Measurements from ENCODE around the gene ARSA. TPM values are rescaled to one million over a fixed set of nuclear protein-coding genes. Genes with fewer than 3 reads are reported as not detected.
"Not testable (repeated sequence)": the region's sequence is repeated elsewhere in the genome, so short reads cannot be mapped to it uniquely, and the experiment has no call there.

Gene ARSA
- polyA plus RNA-seq, 1 donor = 45.7 TPM

GRCh38 chr22:50656122-50657070 lies 28.4 kb upstream of the ARSA start:
- Histone ChIP-seq H3K27ac (ENCODE audit: low read length) (no peak overlapping the region), H3K4me3 (ENCODE audit: low read length) (no peak overlapping the region), H3K36me3 (ENCODE audit: control insufficient read depth, insufficient read depth, low read length) (no peaks in the 10 kb centered on the region), H3K27me3 (ENCODE audit: control insufficient read depth, insufficient read depth, low read length) (no peaks in the 10 kb centered on the region), H3K4me1 (ENCODE audit: control insufficient read depth, insufficient read depth, low read length) (peaks cover 4% of the 10 kb centered on the region), H3K9me3 (ENCODE audit: control insufficient read depth, low read depth, low read length) (no peaks in the 10 kb centered on the region)
- WGBS (ENCODE audit: insufficient coverage, low lambda C conversion rate) = no CpG with 5 or more reads among the region's 23 CpGs
- DNase-seq = no peak

- not testable (repeated sequence) for H3K36me3 ChIP-seq (ENCODE audit: control insufficient read depth, insufficient read depth, low read length); H3K4me1 ChIP-seq (ENCODE audit: control insufficient read depth, insufficient read depth, low read length); H3K4me3 ChIP-seq (ENCODE audit: low read length); H3K27me3 ChIP-seq (ENCODE audit: control insufficient read depth, insufficient read depth, low read length); DNase-seq; H3K9me3 ChIP-seq (ENCODE audit: control insufficient read depth, low read depth, low read length); H3K27ac ChIP-seq (ENCODE audit: low read length)
- no CpG with 5 or more reads among the region's 6 CpGs for WGBS (ENCODE audit: insufficient coverage, low lambda C conversion rate)
Observed at GRCh38 chr22:50654664-50655063, 26.7 kb upstream of the ARSA start.

GRCh38 chr22:50653256-50653655 lies 25.3 kb upstream of the ARSA start:
- H3K9me3 ChIP-seq (ENCODE audit: control insufficient read depth, low read depth, low read length) = peaks cover 1% of the 10 kb centered on the region
- peaks cover 4% of the 10 kb centered on the region for H3K4me1 ChIP-seq (ENCODE audit: control insufficient read depth, insufficient read depth, low read length)
- H3K27ac ChIP-seq (ENCODE audit: low read length) = no peak overlapping the region
- no CpG with 5 or more reads among the region's 10 CpGs for WGBS (ENCODE audit: insufficient coverage, low lambda C conversion rate)
- no peaks in the 10 kb centered on the region for H3K27me3 ChIP-seq (ENCODE audit: control insufficient read depth, insufficient read depth, low read length)
- no peak for DNase-seq
- no peaks in the 10 kb centered on the region for H3K36me3 ChIP-seq (ENCODE audit: control insufficient read depth, insufficient read depth, low read length)
- no peak overlapping the region for H3K4me3 ChIP-seq (ENCODE audit: low read length)

- peaks cover 18% of the 10 kb centered on the region for H3K4me1 ChIP-seq (ENCODE audit: control insufficient read depth, insufficient read depth, low read length)
- peaks cover 23% of the 10 kb centered on the region for H3K27me3 ChIP-seq (ENCODE audit: control insufficient read depth, insufficient read depth, low read length)
- H3K27ac ChIP-seq (ENCODE audit: low read length); H3K36me3 ChIP-seq (ENCODE audit: control insufficient read depth, insufficient read depth, low read length); H3K9me3 ChIP-seq (ENCODE audit: control insufficient read depth, low read depth, low read length); H3K4me3 ChIP-seq (ENCODE audit: low read length); DNase-seq: not testable (repeated sequence)
- no CpG with 5 or more reads among the region's 3 CpGs for WGBS (ENCODE audit: insufficient coverage, low lambda C conversion rate)
Observed at GRCh38 chr22:50643821-50644101, 15.8 kb upstream of the ARSA start.

- DNase-seq = not testable (repeated sequence)
- WGBS (ENCODE audit: insufficient coverage, low lambda C conversion rate) = no CpG with 5 or more reads among the region's 17 CpGs
Observed at GRCh38 chr22:50643021-50643820, 15.3 kb upstream of the ARSA start.

GRCh38 chr22:50641696-50642607 lies 14.0 kb upstream of the ARSA start:
- Histone ChIP-seq H3K27me3 (ENCODE audit: control insufficient read depth, insufficient read depth, low read length) (peaks cover 23% of the 10 kb centered on the region), H3K9me3 (ENCODE audit: control insufficient read depth, low read depth, low read length) (no peaks in the 10 kb centered on the region), H3K27ac (ENCODE audit: low read length) (peak overlapping the region; percentile 54), H3K4me1 (ENCODE audit: control insufficient read depth, insufficient read depth, low read length) (peaks cover 18% of the 10 kb centered on the region), H3K36me3 (ENCODE audit: control insufficient read depth, insufficient read depth, low read length) (no peaks in the 10 kb centered on the region), H3K4me3 (ENCODE audit: low read length) (no peak overlapping the region)
- WGBS (ENCODE audit: insufficient coverage, low lambda C conversion rate) = no CpG with 5 or more reads among the region's 17 CpGs
- DNase-seq = peak; percentile 68 to 81

More at GRCh38 chr22:50643021-50643820, 15.3 kb upstream of the ARSA start:
- not testable (repeated sequence) for H3K27ac ChIP-seq (ENCODE audit: low read length); H3K36me3 ChIP-seq (ENCODE audit: control insufficient read depth, insufficient read depth, low read length); H3K4me3 ChIP-seq (ENCODE audit: low read length); H3K9me3 ChIP-seq (ENCODE audit: control insufficient read depth, low read depth, low read length)
- H3K4me1 ChIP-seq (ENCODE audit: control insufficient read depth, insufficient read depth, low read length) = peaks cover 18% of the 10 kb centered on the region
- H3K27me3 ChIP-seq (ENCODE audit: control insufficient read depth, insufficient read depth, low read length) = peaks cover 23% of the 10 kb centered on the region

GRCh38 chr22:50640857-50641647 lies 13.1 kb upstream of the ARSA start:
- Histone ChIP-seq H3K36me3 (ENCODE audit: control insufficient read depth, insufficient read depth, low read length) (no peaks in the 10 kb centered on the region), H3K27me3 (ENCODE audit: control insufficient read depth, insufficient read depth, low read length) (peaks cover 23% of the 10 kb centered on the region), H3K4me3 (ENCODE audit: low read length) (no peak overlapping the region), H3K4me1 (ENCODE audit: control insufficient read depth, insufficient read depth, low read length) (peaks cover 18% of the 10 kb centered on the region), H3K9me3 (ENCODE audit: control insufficient read depth, low read depth, low read length) (no peaks in the 10 kb centered on the region), H3K27ac (ENCODE audit: low read length) (peak overlapping the region; percentile 54)
- WGBS (ENCODE audit: insufficient coverage, low lambda C conversion rate) = no CpG with 5 or more reads among the region's 15 CpGs
- no peak for DNase-seq

- Histone ChIP-seq H3K27me3 (ENCODE audit: control insufficient read depth, insufficient read depth, low read length) (peaks cover 19% of the 10 kb centered on the region), H3K4me1 (ENCODE audit: control insufficient read depth, insufficient read depth, low read length) (peaks cover 18% of the 10 kb centered on the region)
- WGBS (ENCODE audit: insufficient coverage, low lambda C conversion rate) = 76% methylated on average over 4 of the region's 12 CpGs
- not testable (repeated sequence) for H3K27ac ChIP-seq (ENCODE audit: low read length); H3K9me3 ChIP-seq (ENCODE audit: control insufficient read depth, low read depth, low read length); H3K4me3 ChIP-seq (ENCODE audit: low read length); DNase-seq; H3K36me3 ChIP-seq (ENCODE audit: control insufficient read depth, insufficient read depth, low read length)
Observed at GRCh38 chr22:50640296-50640695, 12.3 kb upstream of the ARSA start.

- Histone ChIP-seq H3K4me1 (ENCODE audit: control insufficient read depth, insufficient read depth, low read length) (no peaks in the 10 kb centered on the region), H3K4me3 (ENCODE audit: low read length) (no peak overlapping the region), H3K9me3 (ENCODE audit: control insufficient read depth, low read depth, low read length) (no peaks in the 10 kb centered on the region), H3K27ac (ENCODE audit: low read length) (no peak overlapping the region), H3K36me3 (ENCODE audit: control insufficient read depth, insufficient read depth, low read length) (no peaks in the 10 kb centered on the region), H3K27me3 (ENCODE audit: control insufficient read depth, insufficient read depth, low read length) (no peaks in the 10 kb centered on the region)
- no peak for DNase-seq
- no CpG with 5 or more reads among the region's 11 CpGs for WGBS (ENCODE audit: insufficient coverage, low lambda C conversion rate)
Observed at GRCh38 chr22:50635591-50635990, 7.6 kb upstream of the ARSA start.
